SK-N-SH treated with all-trans-retinoic acid at 6 μM for 48 hours (cell line): Measurements from ENCODE around the gene CFAP20.
"Not testable (repeated sequence)": the region's sequence is repeated elsewhere in the genome, so short reads cannot be mapped to it uniquely, and the experiment has no call there.

Source experiments
- ATAC-seq: fragments of 200-7000 bp; cut with Tn5 transposase; 3 replicates; pipeline ENCODE4 v1.9.1; 2020; ENCODE audit warnings: mild to moderate bottlenecking, moderate library complexity
- ARNTL ChIP-seq: fragments of 450-650 bp; formaldehyde crosslinking; IDR thresholded peaks from 2 replicates; pipeline ENCODE4 v1.5.0; 2020; ENCODE audit warnings: low read depth, mild to moderate bottlenecking, moderate library complexity, borderline replicate concordance
- BACH2 ChIP-seq: fragments of 250-450 bp; sonication (Bioruptor Pico); IDR thresholded peaks from 2 replicates; pipeline ENCODE4 v1.9.0; 2021; ENCODE audit warnings: mild to moderate bottlenecking, borderline replicate concordance
- CREB5 ChIP-seq: fragments of 250-450 bp; sonication (Bioruptor Pico); IDR thresholded peaks from 2 replicates; pipeline ENCODE4 v1.5.1; 2020; ENCODE audit warnings: low read depth, mild to moderate bottlenecking, moderate library complexity
- CSDC2 ChIP-seq: fragments of 250-450 bp; sonication (Bioruptor Pico); IDR thresholded peaks from 2 replicates; pipeline ENCODE4 v1.5.0; 2020; ENCODE audit warnings: mild to moderate bottlenecking, moderate library complexity
- CSRNP3 ChIP-seq: fragments of 250-450 bp; sonication (Bioruptor Pico); IDR thresholded peaks from 2 replicates; pipeline ENCODE4 v1.5.1; 2021; ENCODE audit warnings: mild to moderate bottlenecking, moderate library complexity
- ESRRG ChIP-seq: fragments of 250-450 bp; sonication (Bioruptor Pico); IDR thresholded peaks from 2 replicates; pipeline ENCODE4 v1.6.1; 2021; ENCODE audit warnings: mild to moderate bottlenecking
- GLIS3 ChIP-seq: fragments of 250-450 bp; sonication (Bioruptor Pico); IDR thresholded peaks from 2 replicates; pipeline ENCODE4 v1.5.0; 2020; ENCODE audit warnings: mild to moderate bottlenecking, moderate library complexity
- ISL1 ChIP-seq: fragments of 250-450 bp; sonication (Bioruptor Pico); IDR thresholded peaks from 2 replicates; pipeline ENCODE4 v2.1.2; 2022; ENCODE audit warnings: mild to moderate bottlenecking, moderate library complexity
- PATZ1 ChIP-seq: fragments of 250-450 bp; sonication (Bioruptor Pico); IDR thresholded peaks from 2 replicates; pipeline ENCODE4 v1.8.0; 2020; ENCODE audit warnings: mild to moderate bottlenecking, moderate library complexity, borderline replicate concordance
- POU6F1 ChIP-seq: fragments of 250-450 bp; sonication (Bioruptor Pico); IDR thresholded peaks from 2 replicates; pipeline ENCODE4 v1.8.0; 2021; ENCODE audit warnings: low read depth, mild to moderate bottlenecking, moderate library complexity, borderline replicate concordance
- SNAI2 ChIP-seq: fragments of 250-450 bp; sonication (Bioruptor Pico); IDR thresholded peaks from 2 replicates; pipeline ENCODE4 v1.5.0; 2020; ENCODE audit warnings: mild to moderate bottlenecking, moderate library complexity
- TCF4 ChIP-seq: fragments of 250-450 bp; sonication (Bioruptor Pico); IDR thresholded peaks from 2 replicates; pipeline ENCODE4 v1.8.0; 2021; ENCODE audit warnings: mild to moderate bottlenecking, moderate library complexity, borderline replicate concordance
- TOX ChIP-seq: fragments of 250-450 bp; sonication (Bioruptor Pico); IDR thresholded peaks from 2 replicates; pipeline ENCODE4 v1.8.0; 2021; ENCODE audit warnings: mild to moderate bottlenecking, moderate library complexity, borderline replicate concordance
- TSHZ2 ChIP-seq: fragments of 250-450 bp; sonication (Bioruptor Pico); IDR thresholded peaks from 2 replicates; pipeline ENCODE4 v1.5.0; 2020; ENCODE audit warnings: mild to moderate bottlenecking, moderate library complexity
- ZC3H10 ChIP-seq: fragments of 250-450 bp; sonication (Bioruptor Pico); IDR thresholded peaks from 2 replicates; pipeline ENCODE4 v1.5.1; 2021; ENCODE audit warnings: mild to moderate bottlenecking, moderate library complexity
- ZFP3 ChIP-seq: fragments of 250-450 bp; sonication (Bioruptor Pico); IDR thresholded peaks from 2 replicates; pipeline ENCODE4 v1.5.0; 2020; ENCODE audit warnings: mild to moderate bottlenecking, moderate library complexity
- ZFP30 ChIP-seq: fragments of 450-650 bp; formaldehyde crosslinking; IDR thresholded peaks from 2 replicates; pipeline ENCODE4 v1.5.0; 2022; ENCODE audit warnings: mild to moderate bottlenecking, moderate library complexity
- ZNF565 ChIP-seq: fragments of 450-650 bp; formaldehyde crosslinking; conservative IDR thresholded peaks from 2 replicates; pipeline ENCODE4 v1.5.0; 2020; ENCODE audit warnings: low read depth, mild to moderate bottlenecking, moderate library complexity
- ZNF70 ChIP-seq: fragments of 450-650 bp; formaldehyde crosslinking; IDR thresholded peaks from 2 replicates; pipeline ENCODE4 v1.5.0; 2020; ENCODE audit warnings: mild to moderate bottlenecking, moderate library complexity

Gene CFAP20

GRCh38 chr16:58074657-58075056 lies 54.5 kb downstream of the CFAP20 start:
- no peak for ATAC-seq

GRCh38 chr16:58073086-58073485 lies 56.1 kb downstream of the CFAP20 start:
- ATAC-seq: not testable (repeated sequence)

More at GRCh38 chr16:58074657-58075056, 54.5 kb downstream of the CFAP20 start:
- TF ChIP-seq POU6F1 (CRISPR knock-in tag): no peak
- no peak for TF ChIP-seq ZC3H10 (CRISPR knock-in tag)
- no peak for TF ChIP-seq ZFP30 (CRISPR knock-in tag)
- no peak for TF ChIP-seq BACH2 (CRISPR knock-in tag)
- TF ChIP-seq ISL1 (CRISPR knock-in tag): no peak
- TF ChIP-seq CREB5 (CRISPR knock-in tag): no peak
- TF ChIP-seq CSRNP3 (CRISPR knock-in tag): no peak
- TF ChIP-seq ARNTL (CRISPR knock-in tag): no peak
- TF ChIP-seq SNAI2 (CRISPR knock-in tag): no peak
- no peak for TF ChIP-seq ZNF70

- ATAC-seq: not testable (repeated sequence)
These were observed 57.0 kb downstream of the CFAP20 start for GRCh38 chr16:58072134-58072533.

GRCh38 chr16:58070585-58070984 lies 58.6 kb downstream of the CFAP20 start:
- ATAC-seq: no peak
- TF ChIP-seq PATZ1 (CRISPR knock-in tag) (no peak), CSRNP3 (CRISPR knock-in tag) (no peak), ZNF70 (no peak), ZFP30 (CRISPR knock-in tag) (no peak), TCF4 (CRISPR knock-in tag) (no peak), TSHZ2 (no peak), ARNTL (CRISPR knock-in tag) (no peak), CSDC2 (no peak), GLIS3 (no peak), ZNF565 (CRISPR knock-in tag) (no peak), ESRRG (CRISPR knock-in tag) (no peak), POU6F1 (CRISPR knock-in tag) (no peak), TOX (CRISPR knock-in tag) (no peak), ZFP3 (CRISPR knock-in tag) (no peak), SNAI2 (CRISPR knock-in tag) (no peak), ISL1 (CRISPR knock-in tag) (no peak)
